OCI-LY1 (cell line): ENCODE results near the gene TMEM35B.

ENCODE experiments used
- CTCF ChIP-seq: fragments of 200-600 bp; sonication (generic), shearing (Covaris generic); IDR thresholded peaks from 2 replicates; pipeline ENCODE4 v1.5.1; 2017; ENCODE audit warnings: mild to moderate bottlenecking, antibody characterized with exemption, low read length, moderate library complexity, mixed read lengths
- EZH2 ChIP-seq: fragments of 200-600 bp; sonication (generic), shearing (Covaris generic); IDR thresholded peaks from 2 replicates; pipeline ENCODE4 v1.8.0; 2017; ENCODE audit warnings: borderline replicate concordance, mixed run types, mild to moderate bottlenecking, antibody characterized with exemption, low read length, moderate library complexity, mixed read lengths

- TF ChIP-seq CTCF (no peak), EZH2 (no peak)
Observed at GRCh38 chr1:34970220-34970735, 14.9 kb downstream of the TMEM35B start.
